Hair follicular keratinocyte (primary cell): Measurements from ENCODE around the gene PLEKHO2. TPM values are rescaled to one million over a fixed set of nuclear protein-coding genes. Genes with fewer than 3 reads are reported as not detected.

Experiments
- total RNA-seq: library from RNA; depleted of rRNA; stranded (reverse); fragments of >200 nt; gene quantifications from 2 replicates; pipeline ENCODE4 v1.2.3, GENCODE V29; 2015

The PLEKHO2 gene
- 5.9 and 6.2 TPM in 2 replicates for total RNA-seq

GRCh38 chr15:64841344-64842095 lies at the start of gene PLEKHO2:
Gene PLEKHO2 (plus strand): TSS chr15:64841915. CDS start chr15:64842017, 102 bp downstream.

DNA sequence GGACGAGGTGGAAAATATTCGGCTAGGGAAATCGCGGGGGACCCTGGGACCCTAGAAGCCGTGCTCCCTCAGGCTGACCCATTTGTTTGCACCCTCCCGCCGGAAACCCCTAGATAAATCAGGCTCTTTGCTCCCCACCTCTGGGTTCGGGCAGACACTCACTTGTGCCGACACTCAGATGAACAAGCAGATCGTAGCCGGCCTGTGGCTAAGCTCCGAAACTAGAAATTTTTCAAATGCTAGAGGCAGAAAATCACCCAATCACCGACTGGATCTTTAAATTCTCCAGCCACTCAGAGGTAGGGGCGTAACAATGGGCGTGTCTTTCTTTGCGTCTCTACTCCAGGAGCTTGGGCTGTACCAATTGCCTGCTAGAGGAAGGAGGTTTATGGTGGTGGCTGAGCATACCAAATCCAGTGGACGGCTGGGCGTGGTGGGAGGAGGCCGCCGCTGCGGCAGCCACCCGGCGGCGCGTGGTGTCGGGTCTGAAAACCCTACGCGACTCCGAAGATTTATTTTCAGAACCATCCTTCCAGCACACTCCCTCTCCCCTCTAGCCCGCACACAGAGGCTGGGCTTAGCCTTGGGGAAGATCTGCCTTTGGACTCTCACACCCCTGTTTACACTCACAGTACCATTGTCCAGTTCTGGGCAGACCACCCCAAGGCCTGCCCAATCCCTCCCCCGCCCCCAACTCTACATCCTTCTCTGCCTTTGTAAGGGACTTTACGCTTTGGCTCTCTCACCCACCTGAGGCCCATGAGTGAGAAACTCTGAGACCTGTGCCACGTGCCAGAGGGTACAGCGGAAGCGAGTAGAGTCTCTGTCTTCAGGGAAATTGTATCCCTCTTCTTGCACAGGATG lies 16.1 kb upstream of the PLEKHO2 start, which contains the start of gene PIF1:
Gene PIF1, minus strand, starts transcription at position 217 of the 864 bp plus-strand sequence. CDS start 1,312 bp downstream, outside the sequence.

DNA sequence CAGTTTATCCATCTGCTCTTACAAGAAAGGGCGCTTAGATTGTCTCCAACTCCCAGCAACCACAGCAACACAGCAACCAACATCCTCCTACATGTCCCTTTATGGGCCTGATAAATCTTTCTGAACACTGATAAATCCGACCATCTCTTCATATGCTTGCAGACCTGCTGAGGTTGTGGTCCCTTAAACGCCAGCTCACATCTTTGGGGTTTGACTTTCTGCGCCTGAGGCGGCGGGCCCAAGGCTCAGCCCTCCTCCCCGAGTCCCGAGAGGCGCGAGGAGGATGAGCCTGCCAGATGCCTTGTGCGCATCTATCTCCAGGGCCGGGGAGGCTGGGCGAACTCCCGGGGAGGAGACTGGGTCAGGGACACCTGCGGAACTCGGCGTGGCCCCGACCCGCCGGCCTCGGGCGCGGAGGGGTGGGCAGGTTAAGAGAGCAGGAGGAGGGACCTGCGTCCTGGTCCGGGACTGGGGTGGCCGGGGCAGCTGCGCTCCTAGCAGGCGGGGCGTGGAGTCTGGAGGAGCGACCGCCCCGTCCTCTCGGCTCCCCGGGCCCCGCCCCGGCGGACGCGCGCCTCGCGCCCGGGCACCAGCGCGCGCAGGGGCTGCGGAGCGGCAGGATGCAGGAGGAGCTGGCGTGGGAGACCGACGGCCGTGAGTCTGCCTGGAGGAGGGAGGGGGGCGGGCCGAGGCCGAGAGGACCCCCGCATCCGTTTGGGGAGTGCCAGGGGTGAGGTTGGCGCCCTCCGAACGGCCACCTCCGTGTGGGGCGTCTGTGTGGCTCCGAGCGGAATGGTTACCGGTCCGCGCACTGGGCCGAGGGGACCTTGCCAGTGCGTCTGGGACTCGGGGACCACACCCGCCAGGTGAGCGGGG lies 69.8 kb downstream of the PLEKHO2 start, which contains the start of gene ANKDD1A:
Gene ANKDD1A, plus strand, starts transcription at position 592 of the 876 bp plus-strand sequence. Its CDS starts 29 bp downstream, at position 621.

Other genes with a start within 250 kb of the PLEKHO2 start
- gene RBPMS2, start 66.3 kb upstream of the PLEKHO2 start, total RNA-seq: not detected in 2 replicates
- 6.5 and 19.4 TPM in 2 replicates for gene PIF1, start 16.3 kb upstream of the PLEKHO2 start, total RNA-seq
- gene ANKDD1A, start 70.0 kb downstream of the PLEKHO2 start, total RNA-seq: 0.47 and 0.49 TPM in 2 replicates
- 70.1 and 74.1 TPM in 2 replicates for gene SPG21, start 148.0 kb downstream of the PLEKHO2 start, total RNA-seq
- 25.4 and 32.6 TPM in 2 replicates for gene MTFMT, start 187.7 kb downstream of the PLEKHO2 start, total RNA-seq
- not detected in 2 replicates for gene SLC51B, start 203.5 kb downstream of the PLEKHO2 start, total RNA-seq
- 1.1 TPM in 1 of 2 replicates, not detected in the other for gene RASL12, start 226.1 kb downstream of the PLEKHO2 start, total RNA-seq
- not detected in 2 replicates for gene KBTBD13, start 234.8 kb downstream of the PLEKHO2 start, total RNA-seq